Lower lobe of right lung (tissue), 2 donors: ENCODE measurements around the gene WASF2. TPM values are rescaled to one million over a fixed set of nuclear protein-coding genes. Genes with fewer than 3 reads are reported as not detected.

Experiments used
- ATAC-seq, 2 donors: fragments of 200-7000 bp; cut with Tn5 transposase; one replicate each; pipeline ENCODE4 v1.9.1; 2020 to 2022; ENCODE audit warnings: mild to moderate bottlenecking in 2 of 2, moderate library complexity in 2 of 2
- DNase-seq: peaks from one replicate; pipeline ENCODE4 v3.0.0-alpha.2; 2020
- H3K27ac ChIP-seq: fragments of 200-600 bp; one replicate; pipeline ENCODE4 v1.8.0; 2022
- H3K27me3 ChIP-seq: fragments of 200-600 bp; one replicate; pipeline ENCODE4 v1.8.0; 2022; ENCODE audit warnings: low read depth
- H3K36me3 ChIP-seq: fragments of 200-600 bp; one replicate; pipeline ENCODE4 v1.8.0; 2022; ENCODE audit warnings: mild to moderate bottlenecking
- H3K4me1 ChIP-seq: fragments of 200-600 bp; one replicate; pipeline ENCODE4 v1.8.0; 2022
- H3K4me3 ChIP-seq: fragments of 200-600 bp; one replicate; pipeline ENCODE4 v1.8.0; 2022; ENCODE audit warnings: mild to moderate bottlenecking
- H3K9me3 ChIP-seq: fragments of 200-600 bp; one replicate; pipeline ENCODE4 v1.8.0; 2022
- CTCF ChIP-seq: fragments of 200-600 bp; IDR thresholded peaks from one replicate; pipeline ENCODE4 v1.8.0; 2022; ENCODE audit warnings: antibody characterized with exemption, mild to moderate bottlenecking
- intact Hi-C: fragments of 100-400 bp; cut with DNase I; formaldehyde crosslinking; loops from one replicate; pipeline ENCODE4 v1.11.0; 2022
- total RNA-seq: library from RNA; stranded (reverse); fragmentation: NEBNext Ultra II Directional; extraction: Animal tissue kit (Norgen Biotek cat#: 25700); gene quantifications from one replicate; pipeline ENCODE4 v1.2.1, GENCODE V29; 2021
- donor health status: DM: no; HTN: yes; CAD: no; lungs with severe emphysema.

The WASF2 gene
- total RNA-seq, 1 donor from 2014 or later = 159 TPM

DNA sequence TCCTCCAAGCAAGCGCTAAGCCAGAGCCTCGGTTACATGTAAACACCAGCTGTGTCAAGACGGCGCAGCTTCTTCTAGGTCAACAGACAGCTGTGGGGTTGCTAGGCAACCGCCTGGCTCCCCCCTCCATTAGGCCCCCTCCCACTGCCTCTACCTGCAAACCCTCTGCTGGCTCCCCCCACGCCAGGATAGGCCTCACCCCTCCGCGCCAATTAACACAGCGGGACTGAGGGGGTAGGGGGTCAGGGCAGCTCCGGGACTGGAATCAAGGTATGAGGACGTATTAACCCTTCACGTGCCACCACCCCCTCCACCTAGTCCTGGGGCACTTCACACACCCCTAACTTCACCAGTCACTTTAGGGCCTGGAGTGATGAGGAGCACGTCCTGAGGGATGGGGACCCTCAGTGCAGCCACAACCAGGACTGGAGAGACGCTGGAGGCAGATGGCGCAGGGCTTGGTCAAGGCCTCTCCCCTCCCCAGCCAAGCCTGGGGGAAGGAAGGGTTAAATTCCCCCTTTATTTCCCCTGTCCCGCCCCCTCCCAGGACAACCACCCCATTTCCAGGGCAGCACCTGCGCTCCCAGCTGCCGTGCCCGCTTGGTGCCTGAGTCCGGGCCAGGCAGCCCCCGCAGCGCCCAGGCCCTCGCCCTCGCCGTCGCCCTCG, 37.4 kb upstream of the WASF2 start:
- intact Hi-C loops = no loop called here
- Histone ChIP-seq H3K9me3 (no peaks in the 10 kb centered on the region), H3K27me3 (no peaks in the 10 kb centered on the region), H3K4me3 (peak overlapping the region; percentile 60), H3K36me3 (no peaks in the 10 kb centered on the region), H3K4me1 (peaks cover 69% of the 10 kb centered on the region), H3K27ac (peak overlapping the region; percentile 84)
- DNase-seq (peak; percentile 66), ATAC-seq (peak in 1 of 2 donors; percentile 1)
- no peak for TF ChIP-seq CTCF

DNA sequence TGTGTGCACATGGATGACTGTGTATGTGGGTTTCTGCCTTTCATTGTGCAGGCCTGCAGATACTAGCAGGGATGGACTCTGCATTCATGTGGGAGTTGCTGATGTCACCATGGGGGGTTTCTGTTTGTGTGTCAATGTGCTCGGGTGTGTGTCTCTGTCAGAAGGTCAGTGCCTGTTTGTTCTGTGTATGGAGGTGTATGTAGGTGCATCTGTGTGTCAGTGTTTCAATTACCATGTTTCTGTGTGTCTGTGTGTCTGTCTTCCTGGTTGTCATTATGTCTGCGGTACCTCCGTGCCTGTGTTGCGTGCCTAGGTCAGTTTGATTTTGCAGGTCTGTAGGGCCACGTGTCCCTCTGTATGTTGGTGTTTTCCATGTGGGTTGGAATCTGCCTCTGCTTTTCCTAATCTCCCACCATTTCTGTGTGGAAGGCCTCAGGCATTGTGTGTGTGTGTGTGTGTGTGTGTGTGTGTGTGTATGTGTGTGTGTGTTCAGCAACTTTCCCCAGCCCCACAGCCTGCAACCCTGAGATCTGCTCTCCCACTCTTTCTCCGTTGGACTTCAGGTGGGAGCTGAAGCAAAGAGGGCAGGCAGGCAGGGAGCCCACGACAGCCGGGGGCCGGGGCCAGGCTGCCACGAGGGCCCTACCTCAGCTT, 36.7 kb upstream of the WASF2 start:
- intact Hi-C loops = no loop called here
- ATAC-seq = no peak
- peak overlapping the region; percentile 84 for H3K27ac ChIP-seq

GRCh38 chr1:27525296-27526272, 35.6 kb upstream of the WASF2 start:
- intact Hi-C loops = no loop called here
- H3K4me3 ChIP-seq = peak overlapping the region; percentile 54
- no peak for TF ChIP-seq CTCF
- peaks cover 87% of the 10 kb centered on the region for H3K4me1 ChIP-seq
- no peaks in the 10 kb centered on the region for H3K27me3 ChIP-seq
- H3K27ac ChIP-seq = peak overlapping the region; percentile 83
- ATAC-seq (peak; percentile 49 to 69), DNase-seq (peak; percentile 81)
- H3K36me3 ChIP-seq = no peaks in the 10 kb centered on the region
- H3K9me3 ChIP-seq = no peaks in the 10 kb centered on the region

More for the DNA sequence above, 36.7 kb upstream of the WASF2 start:
- DNase-seq = no peak
- H3K4me3 ChIP-seq = peak overlapping the region; percentile 60
- TF ChIP-seq CTCF = no peak
- H3K4me1 ChIP-seq = peaks cover 76% of the 10 kb centered on the region
- H3K36me3 ChIP-seq = no peaks in the 10 kb centered on the region
- no peaks in the 10 kb centered on the region for H3K9me3 ChIP-seq
- no peaks in the 10 kb centered on the region for H3K27me3 ChIP-seq

DNA sequence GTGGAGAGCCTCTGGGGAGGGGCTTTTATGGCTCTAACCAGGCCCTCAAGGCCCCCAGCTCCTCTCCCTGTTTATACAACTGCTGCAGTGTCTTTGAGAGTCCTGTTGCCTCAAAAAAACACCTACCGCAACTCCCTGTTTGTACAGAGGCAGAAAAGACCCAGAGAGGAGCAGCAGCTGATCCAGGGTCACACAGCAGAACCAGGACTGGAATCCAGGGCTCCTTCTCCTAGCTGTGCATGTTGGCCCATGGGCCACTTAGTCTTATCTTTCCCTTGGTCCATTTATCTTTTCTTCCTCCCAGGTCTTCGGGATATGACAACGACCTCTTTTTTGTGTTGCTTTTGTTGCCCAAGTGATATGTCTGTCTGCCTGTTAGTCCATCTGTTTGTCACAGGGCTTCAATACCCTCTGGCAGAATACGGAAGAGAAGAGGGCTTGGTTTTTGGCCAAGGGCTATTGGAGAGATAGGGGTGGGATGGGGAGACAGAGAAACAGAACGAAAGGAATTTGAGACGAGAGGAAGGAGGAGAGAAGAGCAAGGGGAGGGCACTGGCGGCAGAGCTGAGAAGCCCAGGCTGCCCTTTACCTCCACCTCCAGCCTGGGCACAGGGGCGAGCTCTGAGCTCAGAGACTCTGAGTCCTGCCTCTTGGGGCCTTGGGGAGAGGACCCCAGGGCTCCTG, 33.5 kb upstream of the WASF2 start:
- intact Hi-C loops = no loop called here
- peak overlapping the region; percentile 67 for H3K27ac ChIP-seq
- no peaks in the 10 kb centered on the region for H3K9me3 ChIP-seq
- H3K4me3 ChIP-seq = peak overlapping the region; percentile 28
- DNase-seq (no peak), ATAC-seq (no peak)
- H3K27me3 ChIP-seq = no peaks in the 10 kb centered on the region
- no peaks in the 10 kb centered on the region for H3K36me3 ChIP-seq
- TF ChIP-seq CTCF = peak; percentile 4
- peaks cover 88% of the 10 kb centered on the region for H3K4me1 ChIP-seq
